Measurements from ENCODE around the gene CPB2. TPM values are rescaled to one million over a fixed set of nuclear protein-coding genes. Genes with fewer than 3 reads are reported as not detected.

The CPB2 gene
- total RNA-seq, 3 donors from 2014 or later (not counting 1 experiment from before 2014, with no cell fraction given) = not detected

DNA sequence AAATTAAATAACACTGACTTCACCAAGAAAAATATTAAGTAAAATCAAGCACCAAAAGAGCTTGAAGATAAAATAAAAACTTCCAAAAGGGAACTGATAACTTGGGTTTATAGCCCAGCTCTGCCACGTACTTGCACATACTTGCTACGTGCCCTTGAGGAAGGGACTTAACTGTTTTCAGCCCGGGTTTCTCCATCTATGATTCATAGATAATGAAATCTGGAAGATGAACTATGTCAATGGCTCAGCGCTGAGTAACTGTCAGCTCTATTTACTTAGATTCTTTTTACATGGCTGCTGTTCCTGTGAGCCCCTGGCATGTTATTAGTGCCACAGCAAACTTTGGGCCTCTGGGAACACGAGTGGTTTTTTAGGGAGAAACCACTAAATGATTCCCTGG, 42.6 kb downstream of the CPB2 start:
- intact Hi-C loops (cut with micrococcal nuclease) = no loop called here
- DNase-seq = no peak
- no peaks in the 10 kb centered on the region for H3K36me3 ChIP-seq (ENCODE audit: control insufficient read depth, insufficient read depth, low read length)
- no peak overlapping the region for H3K27ac Mint-ChIP-seq
- no peaks in the 10 kb centered on the region for H3K9me3 ChIP-seq (ENCODE audit: control insufficient read depth, insufficient read depth, low read length)
- no peaks in the 10 kb centered on the region for H3K27me3 ChIP-seq (ENCODE audit: control insufficient read depth, insufficient read depth, low read length)
- TF ChIP-seq, protein P1, sequence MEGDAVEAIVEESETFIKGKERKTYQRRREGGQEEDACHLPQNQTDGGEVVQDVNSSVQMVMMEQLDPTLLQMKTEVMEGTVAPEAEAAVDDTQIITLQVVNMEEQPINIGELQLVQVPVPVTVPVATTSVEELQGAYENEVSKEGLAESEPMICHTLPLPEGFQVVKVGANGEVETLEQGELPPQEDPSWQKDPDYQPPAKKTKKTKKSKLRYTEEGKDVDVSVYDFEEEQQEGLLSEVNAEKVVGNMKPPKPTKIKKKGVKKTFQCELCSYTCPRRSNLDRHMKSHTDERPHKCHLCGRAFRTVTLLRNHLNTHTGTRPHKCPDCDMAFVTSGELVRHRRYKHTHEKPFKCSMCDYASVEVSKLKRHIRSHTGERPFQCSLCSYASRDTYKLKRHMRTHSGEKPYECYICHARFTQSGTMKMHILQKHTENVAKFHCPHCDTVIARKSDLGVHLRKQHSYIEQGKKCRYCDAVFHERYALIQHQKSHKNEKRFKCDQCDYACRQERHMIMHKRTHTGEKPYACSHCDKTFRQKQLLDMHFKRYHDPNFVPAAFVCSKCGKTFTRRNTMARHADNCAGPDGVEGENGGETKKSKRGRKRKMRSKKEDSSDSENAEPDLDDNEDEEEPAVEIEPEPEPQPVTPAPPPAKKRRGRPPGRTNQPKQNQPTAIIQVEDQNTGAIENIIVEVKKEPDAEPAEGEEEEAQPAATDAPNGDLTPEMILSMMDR (IDR thresholded peaks at IDR 0.05) = no peak
- no peaks in the 10 kb centered on the region for H3K4me1 ChIP-seq (ENCODE audit: control insufficient read depth, insufficient read depth, low read length)
- H3K4me3 ChIP-seq (ENCODE audit: low read length) = no peak overlapping the region
- WGBS (ENCODE audit: insufficient coverage) = 90% methylated on average over 5 of the region's 5 CpGs
- H3K4me3 Mint-ChIP-seq = no peak overlapping the region
- H3K36me3 Mint-ChIP-seq = no peaks in the 10 kb centered on the region
- no peak for ATAC-seq
- H3K27me3 Mint-ChIP-seq (ENCODE audit: low read depth in 2 of 2) = peaks cover 0 to 15% of the 10 kb centered on the region in 2 donors
- H3K27ac ChIP-seq (ENCODE audit: low read length) = no peak overlapping the region
- H3K4me1 Mint-ChIP-seq = no peaks in the 10 kb centered on the region
- no peaks in the 10 kb centered on the region for H3K9me3 Mint-ChIP-seq

DNA sequence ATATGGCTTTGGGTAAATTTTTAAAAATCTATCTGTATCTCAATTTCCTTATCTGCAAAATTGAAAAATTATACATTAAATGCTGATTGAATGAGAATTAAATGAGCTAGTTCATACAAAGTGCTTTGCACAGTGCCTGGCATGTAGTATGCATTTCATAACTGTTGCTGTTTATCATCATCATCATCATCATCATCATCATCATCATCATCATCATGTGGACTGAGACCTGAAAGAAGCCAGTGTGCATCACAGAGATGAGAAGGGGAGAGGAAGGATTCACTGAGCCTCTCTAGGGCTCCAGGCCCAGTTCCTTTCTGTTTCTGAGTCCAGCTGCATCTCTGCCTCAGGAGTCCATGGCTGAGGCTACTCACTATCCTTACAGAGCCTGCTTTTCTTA, 45.4 kb downstream of the CPB2 start:
- Histone ChIP-seq H3K27me3 (ENCODE audit: control insufficient read depth, insufficient read depth, low read length) (peaks cover 5% of the 10 kb centered on the region), H3K36me3 (ENCODE audit: control insufficient read depth, insufficient read depth, low read length) (no peaks in the 10 kb centered on the region), H3K4me3 (ENCODE audit: low read length) (no peak overlapping the region), H3K27ac (ENCODE audit: low read length) (no peak overlapping the region), H3K9me3 (ENCODE audit: control insufficient read depth, insufficient read depth, low read length) (no peaks in the 10 kb centered on the region), H3K4me1 (ENCODE audit: control insufficient read depth, insufficient read depth, low read length) (no peaks in the 10 kb centered on the region)
- ATAC-seq (no peak), DNase-seq (no peak)
- intact Hi-C loops (cut with micrococcal nuclease) = loop anchor here (10.0 kb wide), 1 partner anchor 225 kb away; no protein-coding TSS in a partner anchor
- H3K9me3 Mint-ChIP-seq = no peaks in the 10 kb centered on the region
- H3K27me3 Mint-ChIP-seq (ENCODE audit: low read depth in 2 of 2) = peaks cover 14 to 35% of the 10 kb centered on the region in 2 donors
- no peak overlapping the region for H3K27ac Mint-ChIP-seq
- TF ChIP-seq, protein P1 (IDR thresholded peaks at IDR 0.05) = no peak
- no peaks in the 10 kb centered on the region for H3K36me3 Mint-ChIP-seq
- H3K4me3 Mint-ChIP-seq = no peak overlapping the region
- H3K4me1 Mint-ChIP-seq = no peaks in the 10 kb centered on the region

DNA sequence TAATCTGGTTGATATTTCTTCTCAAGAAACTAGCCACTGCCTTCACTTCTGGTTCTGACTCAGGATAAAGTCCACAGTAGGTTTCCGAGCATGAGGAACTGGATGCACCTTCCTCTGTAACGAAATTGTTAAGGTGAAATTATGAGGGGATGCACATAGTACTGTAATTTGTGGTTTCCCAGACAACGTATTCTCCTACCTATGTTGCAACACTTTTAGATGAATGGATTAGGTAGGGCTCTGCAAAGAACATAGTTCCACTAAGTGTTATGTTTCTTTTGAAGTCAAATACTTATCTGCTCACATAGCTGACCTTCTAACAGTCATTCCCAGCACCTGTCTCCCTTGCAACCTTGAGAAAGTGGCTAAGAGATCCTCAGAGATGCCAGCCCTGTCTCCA, 46.6 kb downstream of the CPB2 start:
- peaks cover 5% of the 10 kb centered on the region for H3K27me3 ChIP-seq (ENCODE audit: control insufficient read depth, insufficient read depth, low read length)
- WGBS (ENCODE audit: insufficient coverage) = 100% methylated on average over 2 of the region's 3 CpGs
- Mint-ChIP-seq H3K4me1 (peaks cover 0 to 2% of the 10 kb centered on the region in 2 donors), H3K27ac (no peak overlapping the region), H3K9me3 (no peaks in the 10 kb centered on the region), H3K36me3 (no peaks in the 10 kb centered on the region), H3K4me3 (no peak overlapping the region), H3K27me3 (ENCODE audit: low read depth in 2 of 2) (peaks cover 22 to 46% of the 10 kb centered on the region in 2 donors)
- H3K4me3 ChIP-seq (ENCODE audit: low read length) = no peak overlapping the region
- TF ChIP-seq, protein P1 (IDR thresholded peaks at IDR 0.05) = no peak
- intact Hi-C loops (cut with micrococcal nuclease) = loop anchor here (10.0 kb wide), 1 partner anchor 227 kb away; no protein-coding TSS in a partner anchor
- ATAC-seq (no peak), DNase-seq (no peak)
- H3K4me1 ChIP-seq (ENCODE audit: control insufficient read depth, insufficient read depth, low read length) = no peaks in the 10 kb centered on the region
- H3K27ac ChIP-seq (ENCODE audit: low read length) = no peak overlapping the region
- no peaks in the 10 kb centered on the region for H3K9me3 ChIP-seq (ENCODE audit: control insufficient read depth, insufficient read depth, low read length)
- H3K36me3 ChIP-seq (ENCODE audit: control insufficient read depth, insufficient read depth, low read length) = no peaks in the 10 kb centered on the region
